ENCODE measurements around the gene ABCB8. TPM values are rescaled to one million over a fixed set of nuclear protein-coding genes. Genes with fewer than 3 reads are reported as not detected.

ABCB8 gene
- total and polyA plus RNA-seq, 2 donors (not counting 1 experiment from before 2014, with no cell fraction given), result 41.4 to 69.7 TPM

- no peaks in the 10 kb centered on the region for H3K36me3 ChIP-seq (replicated peaks in 1 of 2; ENCODE audit: control extremely low read depth in 1 of 2, control insufficient read depth in 1 of 2, extremely low read depth in 1 of 2, insufficient read depth in 2 of 2, low read length in 1 of 2)
- no peak overlapping the region for H3K27ac Mint-ChIP-seq
- no peak for TF ChIP-seq EZH2 (IDR thresholded peaks at IDR 0.05; ENCODE audit: borderline replicate concordance, insufficient read depth, low read depth, low read length, poor library complexity, severe bottlenecking)
- TF ChIP-seq CTCF (IDR thresholded peaks at IDR 0.05), result no peak
These were observed 8.0 kb upstream of the ABCB8 start for GRCh38 chr7:151020231-151020630.

GRCh38 chr7:151023232-151023631 is 5.0 kb upstream of the ABCB8 start:
- ATAC-seq (ENCODE audit: low read depth) (no peak), DNase-seq (no peak)
- Histone ChIP-seq H3K27me3 (replicated peaks in 1 of 4; ENCODE audit: control extremely low read depth in 1 of 4, control insufficient read depth in 3 of 4, insufficient read depth in 4 of 4, low read length in 3 of 4) (peaks cover 0 to 61% (median 27%) of the 10 kb centered on the region in 4 experiments), H3K4me1 (ENCODE audit: control insufficient read depth in 2 of 2, insufficient read depth in 2 of 2, low read length in 2 of 2) (peaks cover 20% of the 10 kb centered on the region in 2 donors), H3K4me3 (ENCODE audit: control extremely low read depth in 1 of 5, extremely low read depth in 1 of 5, insufficient read depth in 1 of 5, low read depth in 2 of 5, low read length in 4 of 5) (no peak overlapping the region), H4K20me1 (ENCODE audit: control insufficient read depth, insufficient read depth, low read length, poor library complexity, severe bottlenecking) (no peaks in the 10 kb centered on the region), H3K4me2 (replicated peaks; ENCODE audit: low read depth, low read length, poor library complexity, severe bottlenecking) (no peak overlapping the region), H2AFZ (ENCODE audit: insufficient read depth, low read depth, low read length, poor library complexity, severe bottlenecking) (no peak overlapping the region), H3K36me3 (replicated peaks in 1 of 2; ENCODE audit: control extremely low read depth in 1 of 2, control insufficient read depth in 1 of 2, extremely low read depth in 1 of 2, insufficient read depth in 2 of 2, low read length in 1 of 2) (no peaks in the 10 kb centered on the region), H3K9me3 (ENCODE audit: control extremely low read depth in 1 of 3, control insufficient read depth in 2 of 3, insufficient read depth in 1 of 3, low read length in 2 of 3) (peaks cover 0 to 6% (median 0%) of the 10 kb centered on the region in 3 donors), H3K9ac (ENCODE audit: low read length) (no peak overlapping the region), H3K27ac (ENCODE audit: low read length in 2 of 2) (no peak overlapping the region), H3K79me2 (ENCODE audit: control insufficient read depth, insufficient read depth, low read length) (no peaks in the 10 kb centered on the region)
- peaks cover 26% of the 10 kb centered on the region for H3K4me1 Mint-ChIP-seq
- no peak overlapping the region for H3K27ac Mint-ChIP-seq
- TF ChIP-seq EZH2 (IDR thresholded peaks at IDR 0.05; ENCODE audit: borderline replicate concordance, insufficient read depth, low read depth, low read length, poor library complexity, severe bottlenecking), result no peak
- TF ChIP-seq CTCF (IDR thresholded peaks at IDR 0.05), result no peak
- H3K4me3 Mint-ChIP-seq, result no peak overlapping the region
- H3K27me3 Mint-ChIP-seq, result peaks cover 37% of the 10 kb centered on the region
- POLR2A ChIA-PET, result no interaction called here
- intact Hi-C loops (cut with micrococcal nuclease), result loop anchor here (10.0 kb wide), 1 partner anchor 658 kb away; the partner anchor contains the start of gene REPIN1
- H3K9me3 Mint-ChIP-seq (ENCODE audit: insufficient read depth), result no peaks in the 10 kb centered on the region
- WGBS (ENCODE audit: insufficient coverage), result 87% methylated on average over 3 of the region's 10 CpGs
- CTCF ChIA-PET, result interaction anchor here (1.8 kb wide), 1 partner anchor 9 kb away, joined by 5 read pairs; no protein-coding TSS in a partner anchor

More at GRCh38 chr7:151020231-151020630, 8.0 kb upstream of the ABCB8 start:
- no peaks in the 10 kb centered on the region for H3K79me2 ChIP-seq (ENCODE audit: control insufficient read depth, insufficient read depth, low read length)
- CTCF ChIA-PET, result interaction anchor here (2.0 to 3.9 kb wide), 4 partner anchors 9 to 122 kb away, joined by 6 to 25 read pairs (median 15); partner anchors contain the start of gene ABCB8
- H4K20me1 ChIP-seq (ENCODE audit: control insufficient read depth, insufficient read depth, low read length, poor library complexity, severe bottlenecking), result no peaks in the 10 kb centered on the region
- no peak overlapping the region for H3K27ac ChIP-seq (ENCODE audit: low read length in 2 of 2)
- no peak for ATAC-seq (ENCODE audit: low read depth)
- WGBS (ENCODE audit: insufficient coverage), result no CpG with 5 or more reads among the region's 7 CpGs
- peaks cover 0 to 13% (median 0%) of the 10 kb centered on the region in 3 donors for H3K9me3 ChIP-seq (ENCODE audit: control extremely low read depth in 1 of 3, control insufficient read depth in 2 of 3, insufficient read depth in 1 of 3, low read length in 2 of 3)
- peaks cover 22% of the 10 kb centered on the region in 2 donors for H3K4me1 ChIP-seq (ENCODE audit: control insufficient read depth in 2 of 2, insufficient read depth in 2 of 2, low read length in 2 of 2)
- Mint-ChIP-seq H3K9me3 (ENCODE audit: insufficient read depth) (no peaks in the 10 kb centered on the region), H3K4me1 (peaks cover 29% of the 10 kb centered on the region), H3K27me3 (peaks cover 38% of the 10 kb centered on the region), H3K4me3 (peak overlapping the region; percentile 71)
- no peak overlapping the region for H3K4me2 ChIP-seq (replicated peaks; ENCODE audit: low read depth, low read length, poor library complexity, severe bottlenecking)
- no peak overlapping the region for H3K4me3 ChIP-seq (ENCODE audit: control extremely low read depth in 1 of 5, extremely low read depth in 1 of 5, insufficient read depth in 1 of 5, low read depth in 2 of 5, low read length in 4 of 5)
- intact Hi-C loops (cut with micrococcal nuclease), result loop anchor here (10.0 kb wide), 1 partner anchor 655 kb away; the partner anchor contains the start of gene REPIN1
- peaks cover 0 to 51% (median 21%) of the 10 kb centered on the region in 4 experiments for H3K27me3 ChIP-seq (replicated peaks in 1 of 4; ENCODE audit: control extremely low read depth in 1 of 4, control insufficient read depth in 3 of 4, insufficient read depth in 4 of 4, low read length in 3 of 4)
- no peak overlapping the region for H3K9ac ChIP-seq (ENCODE audit: low read length)
- H2AFZ ChIP-seq (ENCODE audit: insufficient read depth, low read depth, low read length, poor library complexity, severe bottlenecking), result no peak overlapping the region
- DNase-seq, result no peak
- POLR2A ChIA-PET, result interaction anchor here (0.6 kb wide), 1 partner anchor 318 kb away, joined by 3 read pairs; no protein-coding TSS in a partner anchor
